GM13977 (cell line): ENCODE data around the gene ATAD1.
"Not testable (repeated sequence)": the region's sequence is repeated elsewhere in the genome, so short reads cannot be mapped to it uniquely, and the experiment has no call there.

Source experiments
- DNase-seq: peaks from one replicate; pipeline ENCODE4 v3.0.0; 2012; ENCODE audit warnings: low spot score
- CTCF ChIP-seq: IDR thresholded peaks from 2 replicates; pipeline ENCODE4 v1.5.1; 2012; ENCODE audit warnings: mild to moderate bottlenecking, control low read depth; ENCODE audit not compliant: insufficient read depth; ENCODE audit errors: extremely low read depth, missing control alignments
- in situ Hi-C: fragments of 300-500 bp; cut with MboI; formaldehyde crosslinking; loops from one replicate; pipeline ENCODE4 v1.12.0; 2022; ENCODE audit warnings: low sequenced_read_pairs, low pct_unique_long_range_greater_than_20kb, mixed read lengths, inconsistent platforms; ENCODE audit not compliant: unreplicated experiment

The ATAD1 gene

DNA sequence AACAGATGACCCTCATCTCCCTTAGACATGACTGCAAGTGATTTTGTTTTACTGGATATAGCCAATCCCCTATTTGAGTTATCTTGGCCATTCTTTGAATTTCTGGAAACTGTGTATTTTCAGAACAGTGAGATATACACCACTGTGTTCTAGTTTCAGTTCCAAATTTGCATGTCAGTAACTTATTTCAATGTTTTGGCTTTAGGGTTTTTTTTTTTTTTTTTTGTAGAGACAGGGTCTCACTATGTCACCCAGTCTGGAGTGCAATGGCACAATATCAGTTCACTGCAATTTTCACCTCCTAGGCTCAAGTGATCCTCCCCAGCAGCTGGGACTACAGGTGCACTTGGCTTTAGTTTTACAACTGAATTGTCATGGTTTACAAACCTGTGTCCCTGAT, 67.2 kb downstream of the ATAD1 start:
- no peak for TF ChIP-seq CTCF
- DNase-seq, result no peak
- in situ Hi-C loops, result no loop called here

GRCh38 chr10:87750001-87750671, 67.9 kb downstream of the ATAD1 start:
- TF ChIP-seq CTCF, result no peak

DNA sequence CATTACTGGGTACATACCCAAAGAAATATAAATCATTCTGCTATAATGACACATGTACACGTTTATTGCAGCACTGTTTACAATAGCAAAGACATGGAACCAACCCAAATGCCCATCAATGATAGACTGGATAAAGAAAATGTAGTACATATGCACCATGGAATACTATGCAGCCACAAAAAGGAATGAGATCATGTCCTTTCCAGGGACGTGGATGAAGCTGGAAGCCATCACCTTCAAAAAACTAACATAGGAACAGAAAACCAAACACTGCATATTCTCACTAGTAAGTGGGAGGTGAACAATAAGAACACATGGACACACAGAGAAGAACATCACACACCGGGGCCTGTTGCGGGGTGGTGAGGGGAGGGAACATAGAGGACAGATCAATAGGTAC, 69.8 kb downstream of the ATAD1 start:
- DNase-seq, in situ Hi-C loops: not testable (repeated sequence)

More at GRCh38 chr10:87750001-87750671, 67.9 kb downstream of the ATAD1 start:
- DNase-seq, result no peak
- in situ Hi-C loops, result no loop called here

DNA sequence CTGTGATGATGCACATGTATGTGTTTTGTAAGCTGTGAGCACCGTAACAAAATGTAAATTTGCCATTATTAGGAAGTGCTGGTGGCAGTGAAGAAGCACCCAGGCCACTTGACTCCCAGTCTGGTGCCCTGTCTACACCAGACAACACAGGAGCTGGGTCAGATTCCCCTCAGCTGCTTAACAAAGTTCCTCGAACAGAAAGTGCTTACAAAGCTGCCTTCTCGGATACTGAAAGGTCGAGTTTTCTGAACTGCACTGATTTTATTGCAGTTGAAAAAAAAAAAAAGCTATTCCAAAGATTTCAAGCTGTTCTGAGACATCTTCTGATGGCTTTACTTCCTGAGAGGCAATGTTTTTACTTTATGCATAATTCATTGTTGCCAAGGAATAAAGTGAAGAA, 71.1 kb downstream of the ATAD1 start:
- no peak for DNase-seq
- TF ChIP-seq CTCF, result no peak
- in situ Hi-C loops, result no loop called here

DNA sequence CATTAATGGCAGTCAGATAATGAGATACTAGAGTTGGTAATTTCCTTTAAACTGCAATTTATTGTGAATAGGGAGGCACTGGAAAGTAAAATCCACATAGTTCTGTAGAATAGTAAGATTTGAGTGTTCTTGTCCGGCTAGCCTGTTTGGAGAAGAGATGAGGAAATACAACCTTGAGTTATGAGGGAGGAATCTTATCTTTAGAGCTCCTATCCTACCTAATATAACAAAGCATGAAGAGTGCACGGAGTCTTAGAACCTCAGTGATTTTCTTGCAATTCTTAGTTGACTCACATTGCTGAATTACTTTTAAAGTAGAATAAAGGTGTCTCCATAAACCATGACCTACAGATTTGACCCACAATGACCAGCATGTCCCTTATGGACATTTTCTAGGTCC, 73.4 kb downstream of the ATAD1 start:
- in situ Hi-C loops, result no loop called here
- DNase-seq, result no peak
- no peak for TF ChIP-seq CTCF

GRCh38 chr10:87742992-87743610, 74.9 kb downstream of the ATAD1 start:
- DNase-seq, in situ Hi-C loops: not testable (repeated sequence)

DNA sequence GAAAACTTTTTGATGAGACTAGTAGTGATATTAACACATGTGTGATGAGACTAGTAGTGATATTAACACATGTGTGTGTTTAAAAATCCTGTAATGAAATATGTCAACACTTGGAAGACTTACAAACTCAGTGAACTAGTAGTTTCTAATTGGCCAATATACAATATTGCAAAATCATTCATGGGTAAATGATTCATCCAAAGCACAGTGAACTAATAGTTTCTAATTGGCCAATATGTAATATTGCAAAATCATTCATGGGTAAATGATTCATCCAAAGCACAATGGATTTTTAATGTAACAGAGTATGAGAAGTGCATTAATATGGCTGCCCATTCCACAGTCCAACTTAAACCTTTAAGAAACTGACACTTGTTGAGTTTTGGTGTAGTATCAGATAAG, 77.8 kb downstream of the ATAD1 start:
- no peak for DNase-seq
- in situ Hi-C loops, result no loop called here
- TF ChIP-seq CTCF, result no peak
